Measurements from ENCODE around the gene ZFYVE27. TPM values are rescaled to one million over a fixed set of nuclear protein-coding genes. Genes with fewer than 3 reads are reported as not detected.
A peak's percentile ranks its signal among the peaks of the same experiment; 100 is the strongest.

Gene ZFYVE27
- total RNA-seq, 3 donors from 2014 or later, result 48.8 to 83.7 (median 55.0) TPM

GRCh38 chr10:97782455-97783228 is 45.7 kb downstream of the ZFYVE27 start:
- no peaks in the 10 kb centered on the region for H3K4me1 ChIP-seq (ENCODE audit: low read depth)
- intact Hi-C loops (cut with DNase I, micrococcal nuclease), result no loop called here
- TF ChIP-seq, protein P1, sequence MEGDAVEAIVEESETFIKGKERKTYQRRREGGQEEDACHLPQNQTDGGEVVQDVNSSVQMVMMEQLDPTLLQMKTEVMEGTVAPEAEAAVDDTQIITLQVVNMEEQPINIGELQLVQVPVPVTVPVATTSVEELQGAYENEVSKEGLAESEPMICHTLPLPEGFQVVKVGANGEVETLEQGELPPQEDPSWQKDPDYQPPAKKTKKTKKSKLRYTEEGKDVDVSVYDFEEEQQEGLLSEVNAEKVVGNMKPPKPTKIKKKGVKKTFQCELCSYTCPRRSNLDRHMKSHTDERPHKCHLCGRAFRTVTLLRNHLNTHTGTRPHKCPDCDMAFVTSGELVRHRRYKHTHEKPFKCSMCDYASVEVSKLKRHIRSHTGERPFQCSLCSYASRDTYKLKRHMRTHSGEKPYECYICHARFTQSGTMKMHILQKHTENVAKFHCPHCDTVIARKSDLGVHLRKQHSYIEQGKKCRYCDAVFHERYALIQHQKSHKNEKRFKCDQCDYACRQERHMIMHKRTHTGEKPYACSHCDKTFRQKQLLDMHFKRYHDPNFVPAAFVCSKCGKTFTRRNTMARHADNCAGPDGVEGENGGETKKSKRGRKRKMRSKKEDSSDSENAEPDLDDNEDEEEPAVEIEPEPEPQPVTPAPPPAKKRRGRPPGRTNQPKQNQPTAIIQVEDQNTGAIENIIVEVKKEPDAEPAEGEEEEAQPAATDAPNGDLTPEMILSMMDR (IDR thresholded peaks at IDR 0.05), result no peak

GRCh38 chr10:97784200-97784810 is 47.4 kb downstream of the ZFYVE27 start:
- no peaks in the 10 kb centered on the region for H3K4me1 ChIP-seq (ENCODE audit: low read depth)
- intact Hi-C loops (cut with DNase I, micrococcal nuclease), result no loop called here
- TF ChIP-seq, protein P1 (IDR thresholded peaks at IDR 0.05), result no peak
- no peak for DNase-seq
- no peaks in the 10 kb centered on the region for H3K9me3 ChIP-seq
- H3K4me3 ChIP-seq, result no peak overlapping the region
- no peak for ATAC-seq
- no peaks in the 10 kb centered on the region for H3K36me3 ChIP-seq (ENCODE audit: low read depth)

More at GRCh38 chr10:97782455-97783228, 45.7 kb downstream of the ZFYVE27 start:
- Histone ChIP-seq H3K9me3 (no peaks in the 10 kb centered on the region), H3K36me3 (ENCODE audit: low read depth) (no peaks in the 10 kb centered on the region), H3K4me3 (no peak overlapping the region)
- DNase-seq (no peak), ATAC-seq (no peak)

DNA sequence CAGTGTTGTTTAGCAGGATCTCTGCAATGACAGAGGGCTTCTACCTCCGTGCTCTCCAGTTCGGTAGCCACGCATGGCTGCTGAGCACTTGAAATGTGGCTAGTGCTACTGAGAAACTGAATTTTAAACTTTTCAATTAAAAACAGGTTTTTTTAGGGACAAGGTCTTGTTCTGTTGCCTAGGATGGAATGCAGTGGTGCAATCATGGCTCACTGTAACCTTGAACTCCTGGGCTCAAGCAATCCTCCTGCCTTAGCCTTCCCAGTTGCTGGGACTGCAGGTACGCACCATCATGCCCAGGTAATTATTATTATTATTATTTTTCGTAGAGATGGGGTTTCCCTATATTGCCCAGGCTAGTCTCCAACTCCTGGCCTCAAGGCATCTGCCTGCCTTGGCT is 48.3 kb downstream of the ZFYVE27 start:
- no peaks in the 10 kb centered on the region for H3K9me3 ChIP-seq
- no peaks in the 10 kb centered on the region for H3K4me1 ChIP-seq (ENCODE audit: low read depth)
- no peaks in the 10 kb centered on the region for H3K36me3 ChIP-seq (ENCODE audit: low read depth)
- no peak for DNase-seq
- intact Hi-C loops (cut with DNase I, micrococcal nuclease), result no loop called here
- ATAC-seq, result no peak
- no peak overlapping the region for H3K4me3 ChIP-seq
- TF ChIP-seq, protein P1 (IDR thresholded peaks at IDR 0.05), result no peak

DNA sequence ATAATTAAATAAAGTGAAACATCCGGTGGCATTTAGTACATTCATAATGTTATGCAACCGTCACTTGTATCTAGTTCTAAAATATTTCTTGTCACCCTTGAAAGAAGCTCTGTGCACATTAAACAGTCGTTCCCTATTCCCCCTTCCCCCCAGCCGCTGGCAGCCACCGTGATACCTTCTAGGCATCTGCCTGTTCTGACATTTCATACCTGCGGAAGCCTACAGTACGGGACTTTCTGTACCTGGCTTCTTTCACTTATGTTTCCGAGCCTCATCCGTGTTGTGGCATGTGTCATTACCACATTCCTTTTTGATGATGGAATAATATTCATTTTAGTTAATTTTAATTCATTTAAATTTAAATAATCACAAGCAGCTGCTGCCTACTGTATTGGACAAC is 48.8 kb downstream of the ZFYVE27 start:
- H3K4me1 ChIP-seq (ENCODE audit: low read depth), result no peaks in the 10 kb centered on the region

GRCh38 chr10:97788552-97789442 is 51.9 kb downstream of the ZFYVE27 start:
- H3K36me3 ChIP-seq (ENCODE audit: low read depth), result no peaks in the 10 kb centered on the region
- ATAC-seq (peak; percentile 90), DNase-seq (peak; percentile 61 to 70 (median 68))
- H3K9me3 ChIP-seq, result no peaks in the 10 kb centered on the region
- no peaks in the 10 kb centered on the region for H3K4me1 ChIP-seq (ENCODE audit: low read depth)
- TF ChIP-seq, protein P1 (IDR thresholded peaks at IDR 0.05), result no peak
- no peak overlapping the region for H3K4me3 ChIP-seq
- intact Hi-C loops (cut with DNase I, micrococcal nuclease), result no loop called here

More for the DNA sequence above, 48.8 kb downstream of the ZFYVE27 start:
- TF ChIP-seq, protein P1 (IDR thresholded peaks at IDR 0.05), result no peak
- no peaks in the 10 kb centered on the region for H3K36me3 ChIP-seq (ENCODE audit: low read depth)
- DNase-seq (no peak), ATAC-seq (no peak)
- H3K9me3 ChIP-seq, result no peaks in the 10 kb centered on the region
- no peak overlapping the region for H3K4me3 ChIP-seq
- intact Hi-C loops (cut with DNase I, micrococcal nuclease), result no loop called here
